ENCODE measurements around the gene SLC36A1. TPM values are rescaled to one million over a fixed set of nuclear protein-coding genes. Genes with fewer than 3 reads are reported as not detected.

Gene SLC36A1
- total and polyA plus RNA-seq, 2 donors (not counting 3 experiments of a cell fraction or from before 2014, with no cell fraction given): 11.8 to 14.5 TPM

DNA sequence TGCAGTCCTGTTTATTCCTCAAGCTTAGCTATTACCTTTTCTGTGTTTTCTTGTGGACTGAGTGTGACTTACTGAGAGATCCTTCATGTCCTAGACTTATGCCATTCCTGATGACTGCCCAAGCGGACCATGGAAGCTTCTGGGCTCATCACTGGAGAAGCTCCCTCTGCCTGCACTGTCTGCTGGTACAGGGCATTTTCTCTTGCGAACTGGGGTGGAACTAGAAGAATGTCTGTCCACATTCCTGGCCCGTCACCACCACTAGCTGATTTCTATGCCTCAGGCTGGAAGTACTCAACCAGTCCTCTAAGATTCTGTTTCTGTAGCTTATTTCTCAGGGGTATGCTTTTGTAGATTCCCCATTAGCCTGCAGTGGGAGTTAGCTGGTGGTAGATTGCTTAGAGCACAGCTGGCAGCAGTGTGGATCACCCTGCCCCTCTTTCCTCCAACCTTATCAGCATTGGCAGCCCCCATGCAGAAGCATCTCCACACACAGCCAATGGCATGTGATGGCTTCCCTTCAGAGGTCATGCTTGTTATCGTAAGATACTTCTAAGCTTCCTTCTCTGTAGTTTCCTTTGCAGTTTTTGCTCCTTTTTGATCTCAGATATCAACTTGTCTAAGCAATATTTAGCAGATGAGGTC lies 12.4 kb downstream of the SLC36A1 start:
- H3K9me3 ChIP-seq (replicated peaks; ENCODE audit: control insufficient read depth, insufficient read depth, low read length): no peaks in the 10 kb centered on the region
- no peak overlapping the region for H2AFZ ChIP-seq (ENCODE audit: low read depth, low read length)
- DNase-seq (ENCODE audit: low read depth, low spot score) (no peak), FAIRE-seq (no peak)
- H3K36me3 ChIP-seq (ENCODE audit: control insufficient read depth in 2 of 2, extremely low read depth in 1 of 2, insufficient read depth in 2 of 2, low read length in 2 of 2): no peaks in the 10 kb centered on the region
- no peak overlapping the region for H3K4me3 ChIP-seq (replicated peaks in 1 of 3; ENCODE audit: insufficient read depth in 1 of 3, low read depth in 1 of 3, low read length in 3 of 3)
- H3K79me2 ChIP-seq (ENCODE audit: control insufficient read depth, insufficient read depth, low read length): no peaks in the 10 kb centered on the region
- no TSS peak for BruUV-seq (replicated peaks)
- no peak overlapping the region for H3K9ac ChIP-seq (replicated peaks; ENCODE audit: extremely low read depth, insufficient read depth, low read length)
- ChIA-PET CTCF (interaction anchor here (1.0 to 6.0 kb wide), 6 partner anchors 12 to 199 kb away, joined by 3 to 49 read pairs (median 4); partner anchors contain the start of gene SLC36A1), POLR2A (interaction anchor here (1.0 kb wide), 1 partner anchor 13 kb away, joined by 3 read pairs; the partner anchor contains the start of gene SLC36A1)
- H3K4me2 ChIP-seq (ENCODE audit: insufficient read depth, low read length): no peak overlapping the region
- no peaks in the 10 kb centered on the region for H4K20me1 ChIP-seq (replicated peaks; ENCODE audit: control insufficient read depth, extremely low read depth, insufficient read depth, low read length)
- dilution Hi-C loops (cut with MboI; ENCODE audit: extremely low pct_ligation_motif_present, low sequenced_read_pairs): no loop called here
- no peaks in the 10 kb centered on the region for H3K27me3 ChIP-seq (ENCODE audit: control insufficient read depth in 2 of 2, insufficient read depth in 2 of 2, low read length in 2 of 2)
- TF ChIP-seq, protein P1, sequence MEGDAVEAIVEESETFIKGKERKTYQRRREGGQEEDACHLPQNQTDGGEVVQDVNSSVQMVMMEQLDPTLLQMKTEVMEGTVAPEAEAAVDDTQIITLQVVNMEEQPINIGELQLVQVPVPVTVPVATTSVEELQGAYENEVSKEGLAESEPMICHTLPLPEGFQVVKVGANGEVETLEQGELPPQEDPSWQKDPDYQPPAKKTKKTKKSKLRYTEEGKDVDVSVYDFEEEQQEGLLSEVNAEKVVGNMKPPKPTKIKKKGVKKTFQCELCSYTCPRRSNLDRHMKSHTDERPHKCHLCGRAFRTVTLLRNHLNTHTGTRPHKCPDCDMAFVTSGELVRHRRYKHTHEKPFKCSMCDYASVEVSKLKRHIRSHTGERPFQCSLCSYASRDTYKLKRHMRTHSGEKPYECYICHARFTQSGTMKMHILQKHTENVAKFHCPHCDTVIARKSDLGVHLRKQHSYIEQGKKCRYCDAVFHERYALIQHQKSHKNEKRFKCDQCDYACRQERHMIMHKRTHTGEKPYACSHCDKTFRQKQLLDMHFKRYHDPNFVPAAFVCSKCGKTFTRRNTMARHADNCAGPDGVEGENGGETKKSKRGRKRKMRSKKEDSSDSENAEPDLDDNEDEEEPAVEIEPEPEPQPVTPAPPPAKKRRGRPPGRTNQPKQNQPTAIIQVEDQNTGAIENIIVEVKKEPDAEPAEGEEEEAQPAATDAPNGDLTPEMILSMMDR (IDR thresholded peaks at IDR 0.05; ENCODE audit: extremely low read depth in 1 of 2, insufficient read depth in 1 of 2, low read depth in 1 of 2, low read length in 2 of 2): no peak
- TF ChIP-seq GATA2 (IDR thresholded peaks at IDR 0.05; ENCODE audit: insufficient read depth, insufficient read length, low read depth, low read length) (no peak), POLR2A (IDR thresholded peaks at IDR 0.05; ENCODE audit: low read depth, low read length) (no peak), MAX (IDR thresholded peaks at IDR 0.05; ENCODE audit: insufficient read depth, insufficient read length) (no peak), POLR2AphosphoS5 (IDR thresholded peaks at IDR 0.05; ENCODE audit: insufficient read depth, low read depth, low read length) (no peak), EZH2 (IDR thresholded peaks at IDR 0.05; ENCODE audit: borderline replicate concordance, low read depth, low read length, severe bottlenecking) (no peak), JUN (IDR thresholded peaks at IDR 0.05; ENCODE audit: borderline replicate concordance, insufficient read depth, insufficient read length, low read depth) (no peak), MYC (IDR thresholded peaks at IDR 0.05; ENCODE audit: low read depth, low read length) (no peak), FOS (IDR thresholded peaks at IDR 0.05; ENCODE audit: borderline replicate concordance, insufficient read depth, low read length) (no peak)
- H3K4me1 ChIP-seq (ENCODE audit: control insufficient read depth, extremely low read depth, insufficient read depth, low read length): no peaks in the 10 kb centered on the region
- intact Hi-C loops (cut with micrococcal nuclease): no loop called here
- H3K9me1 ChIP-seq (replicated peaks; ENCODE audit: control insufficient read depth, extremely low read depth, insufficient read depth, low read length): no peaks in the 10 kb centered on the region
- no peak overlapping the region for H3K27ac ChIP-seq (ENCODE audit: insufficient read depth, low read depth, low read length)

All from endothelial cell of umbilical vein (primary cell).